Lung (tissue), 12 donors: Measurements from ENCODE around the gene ZFYVE28. TPM values are rescaled to one million over a fixed set of nuclear protein-coding genes. Genes with fewer than 3 reads are reported as not detected.

ENCODE experiments used
- ATAC-seq: fragments of 200-7000 bp; cut with Tn5 transposase; one replicate; pipeline ENCODE4 v1.9.1; 2020; ENCODE audit warnings: moderate number of reproducible peaks; ENCODE audit not compliant: insufficient read depth, low FRiP score
- DNase-seq, 3 donors: peaks; one replicate each; pipeline ENCODE4 v3.0.0-alpha.2; 2013 to 2017
- H3K27ac ChIP-seq, 2 donors: one replicate each; pipeline ENCODE4 v1.5.1; 2013; ENCODE audit warnings: mild to moderate bottlenecking in 2 of 2, moderate library complexity in 2 of 2, control low read depth in 1 of 2, inconsistent platforms in 1 of 2, low read depth in 1 of 2, low read length in 1 of 2
- H3K27me3 ChIP-seq, 3 donors: one replicate each; pipeline ENCODE4 v1.5.1; 2013; ENCODE audit warnings: low read length in 2 of 3; ENCODE audit not compliant: control insufficient read depth in 3 of 3, insufficient read depth in 3 of 3
- H3K36me3 ChIP-seq, 4 donors: one replicate each; pipeline ENCODE4 v1.5.1; 2013; ENCODE audit warnings: low read length in 4 of 4, mild to moderate bottlenecking in 1 of 4, moderate library complexity in 1 of 4; ENCODE audit not compliant: control insufficient read depth in 4 of 4, insufficient read depth in 4 of 4
- H3K4me1 ChIP-seq, 5 donors: one replicate each; pipeline ENCODE4 v1.5.1; 2013; ENCODE audit warnings: low read length in 5 of 5, mild to moderate bottlenecking in 2 of 5, moderate library complexity in 1 of 5; ENCODE audit not compliant: control insufficient read depth in 5 of 5, insufficient read depth in 5 of 5
- H3K4me3 ChIP-seq: one replicate; pipeline ENCODE4 v1.5.1; 2013; ENCODE audit warnings: mild to moderate bottlenecking, control low read depth, moderate library complexity
- H3K9ac ChIP-seq, 2 donors: one replicate each; pipeline ENCODE4 v1.5.1; 2013; ENCODE audit warnings: low read length in 2 of 2, control low read depth in 1 of 2; ENCODE audit not compliant: insufficient read depth in 1 of 2
- H3K9me3 ChIP-seq, 4 donors: one replicate each; pipeline ENCODE4 v1.5.1; 2013; ENCODE audit warnings: low read length in 3 of 4, mild to moderate bottlenecking in 1 of 4, moderate library complexity in 1 of 4; ENCODE audit not compliant: control insufficient read depth in 4 of 4, insufficient read depth in 3 of 4
- WGBS, 2 donors: extraction: QIAGEN DNeasy Blood & Tissue Kit; methylation state at CpG; one replicate each; pipeline ENCODE4 v1.1.7; 2013; 5-methylcytosine and 5-hydroxymethylcytosine counted together
- polyA plus RNA-seq, 2 donors: library from polyadenylated mRNA; stranded (reverse); fragments of 200-250 nt; gene quantifications; one replicate each; pipeline ENCODE4 v1.2.1, GENCODE V29; 2013
- total RNA-seq, 2 donors: library from RNA; depleted of rRNA in 1 of 2; stranded (reverse); fragments of >200 nt in 1 of 2; gene quantifications; one replicate each; pipeline ENCODE4 v1.2.1, GENCODE V29; 2014 to 2021
- TF ChIP-seq, protein P1 (sequence below): IDR thresholded peaks from 2 replicates; pipeline ENCODE4 v1.5.1; 2012; ENCODE audit warnings: mild to moderate bottlenecking; ENCODE audit errors: control extremely low read depth, extremely low read depth
- donor health status: control.
- donor health status: control.
- donor health status: Bipolar disorder and iron deficiency.
- donor health status: healthy.
- donor health status: DM: yes; HTN: yes; CAD: no.

Gene ZFYVE28
- total and polyA plus RNA-seq, 4 donors, result 6.8 to 10.3 (median 7.6) TPM

- Histone ChIP-seq H3K27ac (no peak overlapping the region), H3K27me3 (no peaks in the 10 kb centered on the region), H3K4me1 (no peaks in the 10 kb centered on the region), H3K4me3 (no peak overlapping the region), H3K9me3 (peaks cover 0 to 1% (median 0%) of the 10 kb centered on the region in 4 donors), H3K36me3 (peaks cover 0 to 5% (median 0%) of the 10 kb centered on the region in 4 donors), H3K9ac (no peak overlapping the region)
- ATAC-seq (no peak), DNase-seq (no peak)
- TF ChIP-seq, protein P1, sequence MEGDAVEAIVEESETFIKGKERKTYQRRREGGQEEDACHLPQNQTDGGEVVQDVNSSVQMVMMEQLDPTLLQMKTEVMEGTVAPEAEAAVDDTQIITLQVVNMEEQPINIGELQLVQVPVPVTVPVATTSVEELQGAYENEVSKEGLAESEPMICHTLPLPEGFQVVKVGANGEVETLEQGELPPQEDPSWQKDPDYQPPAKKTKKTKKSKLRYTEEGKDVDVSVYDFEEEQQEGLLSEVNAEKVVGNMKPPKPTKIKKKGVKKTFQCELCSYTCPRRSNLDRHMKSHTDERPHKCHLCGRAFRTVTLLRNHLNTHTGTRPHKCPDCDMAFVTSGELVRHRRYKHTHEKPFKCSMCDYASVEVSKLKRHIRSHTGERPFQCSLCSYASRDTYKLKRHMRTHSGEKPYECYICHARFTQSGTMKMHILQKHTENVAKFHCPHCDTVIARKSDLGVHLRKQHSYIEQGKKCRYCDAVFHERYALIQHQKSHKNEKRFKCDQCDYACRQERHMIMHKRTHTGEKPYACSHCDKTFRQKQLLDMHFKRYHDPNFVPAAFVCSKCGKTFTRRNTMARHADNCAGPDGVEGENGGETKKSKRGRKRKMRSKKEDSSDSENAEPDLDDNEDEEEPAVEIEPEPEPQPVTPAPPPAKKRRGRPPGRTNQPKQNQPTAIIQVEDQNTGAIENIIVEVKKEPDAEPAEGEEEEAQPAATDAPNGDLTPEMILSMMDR, result no peak
- 73 to 80% methylated on average over 6 of the region's 6 CpGs for WGBS, 2 donors
Observed at GRCh38 chr4:2292646-2293108, 125.8 kb downstream of the ZFYVE28 start.

GRCh38 chr4:2291705-2292645 lies 126.5 kb downstream of the ZFYVE28 start:
- DNase-seq (no peak), ATAC-seq (no peak)
- no peaks in the 10 kb centered on the region for H3K4me1 ChIP-seq
- no peak overlapping the region for H3K9ac ChIP-seq
- TF ChIP-seq, protein P1, result no peak
- peaks cover 0 to 4% (median 0%) of the 10 kb centered on the region in 4 donors for H3K36me3 ChIP-seq
- 84 to 88% methylated on average over 20 of the region's 20 CpGs for WGBS, 2 donors
- H3K27ac ChIP-seq, result no peak overlapping the region
- H3K27me3 ChIP-seq, result no peaks in the 10 kb centered on the region
- H3K9me3 ChIP-seq, result peaks cover 0 to 1% (median 0%) of the 10 kb centered on the region in 4 donors
- H3K4me3 ChIP-seq, result no peak overlapping the region

GRCh38 chr4:2290974-2291704 lies 127.3 kb downstream of the ZFYVE28 start:
- Histone ChIP-seq H3K4me3 (no peak overlapping the region), H3K9me3 (no peaks in the 10 kb centered on the region), H3K27ac (no peak overlapping the region), H3K27me3 (no peaks in the 10 kb centered on the region), H3K36me3 (peaks cover 0 to 2% (median 0%) of the 10 kb centered on the region in 4 donors), H3K4me1 (no peaks in the 10 kb centered on the region), H3K9ac (no peak overlapping the region)
- ATAC-seq, result no peak
- TF ChIP-seq, protein P1, result no peak
- 42 to 57% methylated on average over 24 of the region's 24 CpGs for WGBS, 2 donors
- peak in 1 of 3 donors; percentile 9 for DNase-seq
